Chondrocyte (in vitro differentiated cells): ENCODE measurements around the gene OR1J2. TPM values are rescaled to one million over a fixed set of nuclear protein-coding genes. Genes with fewer than 3 reads are reported as not detected.

Experiments used
- DNase-seq: peaks from one replicate; pipeline ENCODE4 v3.0.0; 2021; ENCODE audit warnings: mixed read lengths, low spot score
- H3K27ac Mint-ChIP-seq: one replicate; pipeline ENCODE4 v1.8.0; 2021; ENCODE audit warnings: mild to moderate bottlenecking, moderate library complexity, mixed read lengths; ENCODE audit not compliant: unreplicated experiment
- H3K27me3 Mint-ChIP-seq: 2 replicates; pipeline ENCODE4 v1.8.0; 2021; ENCODE audit warnings: low read depth, mixed read lengths
- H3K36me3 Mint-ChIP-seq: 2 replicates; pipeline ENCODE4 v1.8.0; 2021; ENCODE audit warnings: low read depth, mixed read lengths
- H3K4me1 Mint-ChIP-seq: 2 replicates; pipeline ENCODE4 v1.8.0; 2021; ENCODE audit warnings: low read depth, mild to moderate bottlenecking, mixed read lengths
- H3K4me3 Mint-ChIP-seq: one replicate; pipeline ENCODE4 v1.8.0; 2021; ENCODE audit warnings: mild to moderate bottlenecking, moderate library complexity, mixed read lengths; ENCODE audit not compliant: unreplicated experiment
- H3K9me3 Mint-ChIP-seq: 2 replicates; pipeline ENCODE4 v1.8.0; 2021; ENCODE audit warnings: low read depth, mixed read lengths
- CTCF ChIP-seq: fragments of 200-600 bp; sonication (generic); IDR thresholded peaks from 2 replicates; pipeline ENCODE4 v1.5.0; 2021; ENCODE audit warnings: antibody characterized with exemption, mild to moderate bottlenecking, moderate library complexity
- total RNA-seq: library from RNA; stranded (reverse); gene quantifications from 3 replicates; pipeline ENCODE4 v1.2.1, GENCODE V29; 2021

The OR1J2 gene
- total RNA-seq, 1 donor from 2014 or later = not detected

GRCh38 chr9:122498883-122499288 is 11.7 kb upstream of the OR1J2 start:
- TF ChIP-seq CTCF = peak; percentile 75
- Mint-ChIP-seq H3K27ac (no peak overlapping the region), H3K4me3 (no peak overlapping the region), H3K36me3 (no peaks in the 10 kb centered on the region), H3K4me1 (no peaks in the 10 kb centered on the region), H3K27me3 (peaks cover 31% of the 10 kb centered on the region), H3K9me3 (peaks cover 14% of the 10 kb centered on the region)
- DNase-seq = no peak

- no peaks in the 10 kb centered on the region for H3K9me3 Mint-ChIP-seq
- no peak for DNase-seq
- peaks cover 39% of the 10 kb centered on the region for H3K27me3 Mint-ChIP-seq
- no peak overlapping the region for H3K4me3 Mint-ChIP-seq
- H3K36me3 Mint-ChIP-seq = no peaks in the 10 kb centered on the region
- H3K4me1 Mint-ChIP-seq = no peaks in the 10 kb centered on the region
- no peak for TF ChIP-seq CTCF
- H3K27ac Mint-ChIP-seq = no peak overlapping the region
Measured at GRCh38 chr9:122506964-122507363, 3.6 kb upstream of the OR1J2 start.

GRCh38 chr9:122518226-122518625 is 7.6 kb downstream of the OR1J2 start:
- DNase-seq = no peak
- Mint-ChIP-seq H3K4me1 (no peaks in the 10 kb centered on the region), H3K27ac (no peak overlapping the region), H3K9me3 (no peaks in the 10 kb centered on the region), H3K27me3 (peaks cover 35% of the 10 kb centered on the region), H3K36me3 (no peaks in the 10 kb centered on the region), H3K4me3 (no peak overlapping the region)
- TF ChIP-seq CTCF = no peak

GRCh38 chr9:122518841-122519240 is 8.2 kb downstream of the OR1J2 start, which contains the start of gene OR1J4:
TSS of gene OR1J4 (plus strand) at chr9:122519141. CDS start at chr9:122519141, 0 bp downstream.
- H3K9me3 Mint-ChIP-seq = no peaks in the 10 kb centered on the region
- H3K36me3 Mint-ChIP-seq = no peaks in the 10 kb centered on the region
- no peak for DNase-seq
- no peaks in the 10 kb centered on the region for H3K4me1 Mint-ChIP-seq
- H3K4me3 Mint-ChIP-seq = no peak within 1 kb of the TSS
- H3K27ac Mint-ChIP-seq = no peak within 1 kb of the TSS
- no peak for TF ChIP-seq CTCF
- H3K27me3 Mint-ChIP-seq = peaks cover 36% of the 10 kb centered on the region

GRCh38 chr9:122519376-122519775 is 8.8 kb downstream of the OR1J2 start:
- Mint-ChIP-seq H3K36me3 (no peaks in the 10 kb centered on the region), H3K27ac (no peak overlapping the region), H3K9me3 (no peaks in the 10 kb centered on the region), H3K27me3 (peaks cover 33% of the 10 kb centered on the region), H3K4me1 (no peaks in the 10 kb centered on the region), H3K4me3 (no peak overlapping the region)
- DNase-seq = no peak
- no peak for TF ChIP-seq CTCF
